HG03571 (cell line): ENCODE data around the gene JARID2.

Experiments
- ATAC-seq: cut with Tn5 transposase; IDR thresholded peaks from one replicate; pipeline ENCODE4 v1.9.1; 2021; ENCODE audit not compliant: unreplicated experiment

The JARID2 gene

DNA sequence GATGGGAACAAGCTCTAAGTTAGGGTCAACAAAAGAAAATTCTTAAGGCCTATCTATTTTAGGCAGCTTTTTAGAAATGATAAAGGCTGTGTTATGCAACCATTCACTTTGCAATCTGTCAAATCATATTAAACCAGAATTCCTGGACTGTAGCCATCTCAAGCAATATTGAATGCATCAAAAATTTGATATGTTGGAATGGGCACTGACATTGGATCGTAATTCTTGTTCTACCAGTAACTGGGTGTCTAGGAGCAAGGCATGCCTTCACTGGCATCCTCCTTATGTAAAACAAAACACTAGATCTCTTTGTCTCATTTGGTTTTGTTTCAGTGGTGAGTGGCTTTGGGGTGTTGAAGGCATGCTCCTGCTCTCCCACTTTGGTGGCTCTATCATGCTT, 145.6 kb downstream of the JARID2 start:
- ATAC-seq = no peak

DNA sequence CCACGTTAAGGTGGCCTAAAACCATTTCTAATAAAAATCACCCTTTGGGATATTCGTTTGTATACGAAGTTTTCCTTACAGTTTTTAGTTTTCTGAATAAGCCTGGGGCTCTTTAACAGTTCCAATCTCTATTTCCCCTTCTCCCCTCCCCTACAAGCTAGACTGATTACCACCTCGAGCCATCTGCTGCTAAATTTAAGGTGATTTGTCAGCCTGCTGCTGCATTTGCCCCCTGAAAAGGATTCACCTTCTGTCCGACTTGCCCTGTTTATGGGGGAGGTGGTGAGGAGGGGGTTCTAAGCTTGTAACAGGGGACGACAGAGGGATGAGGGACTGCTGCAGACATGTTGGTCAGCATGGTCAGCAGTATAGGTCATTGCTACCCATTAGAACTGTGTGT, 146.3 kb downstream of the JARID2 start:
- ATAC-seq = no peak

GRCh38 chr6:15393605-15394004, 147.7 kb downstream of the JARID2 start:
- ATAC-seq = no peak

DNA sequence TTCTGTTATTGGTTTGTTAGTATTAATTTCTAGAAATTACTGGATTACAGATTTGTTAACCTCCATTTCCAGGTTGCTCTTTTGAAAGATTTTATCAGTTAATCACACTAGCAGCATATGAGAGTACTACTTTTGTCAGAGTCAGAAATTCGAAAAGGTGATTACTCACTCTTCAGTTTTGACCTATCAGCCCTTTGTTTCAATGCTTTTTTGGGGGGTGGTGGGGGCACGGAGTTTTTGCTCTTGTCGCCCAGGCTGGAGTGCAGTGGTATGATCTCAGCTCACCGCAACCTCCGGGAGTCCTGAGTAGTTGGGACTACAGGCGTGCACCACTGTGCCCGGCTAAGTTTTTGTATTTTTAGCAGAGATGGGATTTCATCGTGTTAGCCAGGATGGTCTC, 149.2 kb downstream of the JARID2 start:
- no peak for ATAC-seq

GRCh38 chr6:15396808-15397207, 150.9 kb downstream of the JARID2 start:
- ATAC-seq = no peak

GRCh38 chr6:15398633-15399275, 152.9 kb downstream of the JARID2 start:
- ATAC-seq = peak; percentile 54

DNA sequence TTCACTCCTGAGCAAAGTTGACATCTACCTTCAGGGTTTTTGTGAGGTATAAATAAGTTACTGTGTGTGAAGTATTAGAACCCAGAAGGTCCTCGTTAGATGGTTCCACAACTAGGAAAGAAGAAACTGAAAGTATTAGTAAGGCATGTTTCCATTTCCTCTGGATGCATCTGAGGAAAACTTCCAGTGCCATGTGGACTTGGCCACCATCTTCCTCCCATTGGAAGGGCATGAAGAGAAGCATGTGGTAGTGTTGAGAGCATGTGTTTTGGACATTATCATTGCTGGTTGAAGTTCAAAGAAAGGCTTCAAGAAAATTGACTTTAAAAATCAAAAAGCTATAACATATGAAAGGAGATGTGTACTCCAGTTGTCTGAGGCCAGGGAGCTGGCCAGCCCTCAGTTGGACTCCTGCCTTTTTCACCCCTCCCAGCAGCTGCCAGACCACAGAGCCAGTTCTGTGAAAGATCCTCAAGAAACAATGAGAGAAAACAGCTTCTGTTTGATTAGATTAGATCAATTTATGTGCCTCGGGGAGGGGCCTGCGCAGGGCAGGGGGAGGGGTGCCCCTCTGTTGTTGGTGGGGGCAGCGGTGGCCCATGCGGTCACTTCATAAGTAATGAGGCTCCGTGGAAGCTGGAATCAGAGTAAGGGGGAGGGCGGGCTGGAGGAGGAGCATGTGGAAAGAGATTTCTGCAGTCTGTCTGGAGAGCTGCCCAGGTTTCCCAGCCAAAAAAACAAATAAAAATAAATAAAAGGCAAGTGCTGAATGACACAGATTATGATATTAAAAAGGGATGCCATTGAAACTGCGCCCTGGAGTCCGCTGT, 154.0 kb downstream of the JARID2 start:
- no peak for ATAC-seq

GRCh38 chr6:15400572-15401004, 154.7 kb downstream of the JARID2 start:
- no peak for ATAC-seq

DNA sequence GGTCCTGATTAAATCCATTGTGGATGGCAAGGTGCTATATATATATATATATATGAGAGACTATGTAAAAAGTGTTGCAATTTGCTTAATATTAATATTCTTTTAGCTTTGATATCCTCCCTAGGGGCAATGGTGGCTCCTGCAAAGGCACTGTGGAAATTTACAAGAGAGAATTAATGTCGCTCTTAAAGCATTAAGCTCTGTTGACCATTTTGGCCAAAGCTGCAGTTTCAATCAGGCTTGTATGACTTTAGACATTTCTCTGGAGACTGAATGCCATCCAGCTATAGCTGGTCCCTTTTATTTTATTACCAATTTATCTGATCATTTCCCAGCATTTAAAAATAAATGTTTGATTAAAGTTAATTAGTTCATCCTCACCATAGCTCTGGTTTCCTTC, 155.3 kb downstream of the JARID2 start:
- ATAC-seq = no peak

DNA sequence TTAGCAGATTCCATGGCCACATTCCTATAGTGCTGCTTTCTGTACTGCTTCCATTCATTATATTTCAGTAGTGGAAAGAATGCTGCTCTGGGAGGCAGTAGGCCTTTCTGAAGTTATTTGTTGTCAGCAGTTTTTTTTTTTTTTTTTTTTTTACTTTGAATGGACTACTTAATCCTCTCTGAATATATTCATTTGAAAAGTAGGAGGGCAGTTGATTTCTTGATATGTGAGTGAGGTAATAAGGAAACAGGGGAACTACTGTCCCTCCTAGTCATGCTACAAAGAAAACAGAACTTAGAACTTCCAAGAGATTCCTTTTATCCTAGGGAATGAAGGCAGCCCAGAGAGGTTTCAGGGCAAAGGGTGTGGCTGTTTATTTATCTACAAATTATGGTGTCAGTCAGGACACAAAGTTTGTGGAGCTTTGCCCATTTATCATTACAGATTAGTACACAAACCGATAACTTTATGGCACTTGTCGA, 155.9 kb downstream of the JARID2 start:
- ATAC-seq = no peak

- ATAC-seq = no peak
These were observed 156.7 kb downstream of the JARID2 start for GRCh38 chr6:15402406-15403045.

DNA sequence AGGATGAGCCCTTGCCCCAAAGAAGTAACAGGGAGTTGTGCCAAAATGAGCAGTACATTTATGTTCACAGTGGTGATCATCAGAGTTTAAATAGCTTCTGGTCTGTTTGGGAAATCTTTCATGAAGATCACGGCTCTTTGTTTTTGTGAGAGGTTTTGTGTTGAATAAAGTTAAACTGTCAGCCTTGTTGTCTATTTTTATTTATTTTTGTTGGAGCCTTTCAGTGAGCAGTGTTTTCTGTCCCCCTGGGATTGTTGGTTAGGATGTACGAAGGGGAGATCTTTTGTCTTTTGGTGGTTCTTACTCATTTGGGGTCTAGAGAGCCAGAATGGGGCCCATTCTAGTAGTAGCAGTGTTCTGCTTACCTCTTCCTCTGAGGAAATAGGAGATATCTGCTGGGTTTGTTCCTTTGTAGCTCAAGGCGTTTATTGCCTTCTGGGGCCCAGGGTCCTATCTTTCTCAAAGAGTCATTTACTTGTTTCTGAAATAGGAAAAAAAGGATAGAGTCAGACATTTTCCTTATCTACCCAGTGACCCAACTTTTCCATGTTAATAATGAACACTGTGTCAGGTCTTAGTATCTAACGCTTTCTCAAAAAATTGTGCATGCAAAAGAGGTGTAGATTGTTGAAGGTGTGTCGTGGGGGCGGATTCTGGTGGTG, 157.4 kb downstream of the JARID2 start:
- no peak for ATAC-seq

- no peak for ATAC-seq
These were observed 158.8 kb downstream of the JARID2 start for GRCh38 chr6:15404685-15404980.

DNA sequence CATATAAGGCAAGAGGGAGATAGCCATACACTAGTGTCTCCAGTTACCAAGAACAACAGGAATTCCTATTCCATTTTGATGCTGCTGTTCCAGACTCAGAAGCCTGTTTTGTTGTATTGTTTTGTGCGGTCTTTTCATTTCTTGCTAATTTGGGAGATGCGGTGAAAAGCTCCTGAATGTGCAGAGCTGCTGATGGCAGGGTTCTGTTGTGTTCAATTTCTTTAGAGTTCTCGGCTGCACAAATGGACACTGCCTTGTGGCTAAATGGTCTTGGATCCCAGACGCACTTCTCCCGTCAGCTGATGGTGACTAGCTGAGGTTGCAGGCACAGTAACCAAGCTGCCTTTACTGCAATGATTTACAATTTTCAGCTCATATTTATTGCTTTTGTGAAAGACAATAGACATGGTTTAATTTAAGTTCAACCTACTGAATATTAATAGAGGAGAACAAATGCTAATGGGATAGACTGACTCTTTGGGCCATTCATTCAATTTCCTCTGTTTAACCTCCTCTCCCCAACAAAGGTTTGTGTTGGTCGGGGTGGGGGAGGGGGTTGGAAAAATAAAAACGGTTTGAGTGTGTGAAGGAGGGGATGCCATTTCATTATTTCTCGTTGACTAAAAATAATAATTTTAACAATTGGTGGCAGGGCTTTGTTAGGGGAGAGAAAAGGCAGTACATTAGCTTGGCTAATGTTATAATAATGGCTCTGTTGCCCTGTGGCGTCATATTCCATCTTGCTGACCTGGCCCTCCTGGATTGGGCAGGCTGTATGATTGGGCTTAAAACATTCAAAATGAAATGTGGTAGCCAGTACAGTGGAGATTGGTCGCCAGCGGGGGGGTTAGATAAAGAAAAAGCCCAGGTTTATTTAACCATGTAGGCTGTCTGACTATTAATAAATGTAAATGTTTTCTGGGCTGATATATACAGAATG, 159.5 kb downstream of the JARID2 start:
- ATAC-seq = no peak

DNA sequence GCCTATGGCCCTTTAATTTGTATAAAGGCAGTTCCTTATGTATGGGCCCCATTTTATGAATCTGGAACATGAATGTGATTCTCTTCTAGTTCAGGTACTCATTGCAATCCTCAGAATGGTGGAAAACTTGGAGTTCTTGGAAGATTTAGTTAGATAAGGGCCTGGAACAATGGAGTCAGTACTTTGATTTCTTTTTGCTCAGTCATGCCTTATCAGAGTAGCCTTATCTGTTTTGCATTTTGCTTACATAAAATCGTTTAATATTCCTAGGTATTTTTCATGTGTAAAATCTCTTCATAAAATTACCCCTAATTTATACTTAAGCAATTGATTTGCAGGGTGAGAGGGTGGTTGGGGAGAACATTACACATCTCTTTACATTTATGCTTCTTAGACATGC, 160.6 kb downstream of the JARID2 start:
- no peak for ATAC-seq

GRCh38 chr6:15408008-15408407, 162.1 kb downstream of the JARID2 start:
- ATAC-seq = no peak

- ATAC-seq = no peak
These were observed 162.9 kb downstream of the JARID2 start for GRCh38 chr6:15408758-15409157.

GRCh38 chr6:15409301-15410125, 163.6 kb downstream of the JARID2 start:
- ATAC-seq = no peak

DNA sequence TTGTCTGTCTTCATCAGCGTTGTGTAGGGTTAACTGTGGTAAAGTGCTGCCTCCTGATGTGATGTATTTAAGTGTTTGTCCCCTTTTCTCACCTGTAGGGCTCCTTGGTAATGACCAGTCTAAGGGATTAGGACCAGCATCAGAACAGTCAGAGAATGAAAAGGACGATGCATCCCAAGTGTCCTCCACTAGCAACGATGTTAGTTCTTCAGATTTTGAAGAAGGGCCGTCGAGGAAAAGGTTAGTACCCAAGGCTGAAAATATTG, 164.2 kb downstream of the JARID2 start:
- ATAC-seq = no peak

DNA sequence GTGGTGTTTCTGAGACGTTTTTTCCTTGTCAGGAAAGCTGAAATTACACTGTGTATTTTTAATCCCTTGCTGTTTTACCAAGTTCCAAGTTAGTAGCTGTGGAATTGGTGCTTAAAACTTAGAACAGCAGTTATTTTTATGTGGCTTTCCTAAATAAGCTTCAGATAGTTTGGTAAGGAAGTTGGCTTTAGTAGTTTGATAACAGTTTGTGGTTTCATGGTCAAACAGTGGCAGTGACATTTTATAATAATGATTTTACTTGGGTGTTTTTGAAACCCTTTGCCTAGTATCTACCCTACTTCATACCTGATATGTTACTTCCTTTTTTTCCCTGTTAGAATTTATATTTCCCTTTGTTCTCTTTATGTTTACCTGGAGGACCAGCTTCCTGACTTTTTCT, 164.9 kb downstream of the JARID2 start:
- no peak for ATAC-seq
